SK-N-SH treated with all-trans-retinoic acid at 6 μM for 48 hours (cell line): ENCODE results near the gene IFNG-AS1.

ENCODE experiments used
- ATAC-seq: fragments of 200-7000 bp; cut with Tn5 transposase; 3 replicates; pipeline ENCODE4 v1.9.1; 2020; ENCODE audit warnings: mild to moderate bottlenecking, moderate library complexity
- ARNTL ChIP-seq: fragments of 450-650 bp; formaldehyde crosslinking; IDR thresholded peaks from 2 replicates; pipeline ENCODE4 v1.5.0; 2020; ENCODE audit warnings: low read depth, mild to moderate bottlenecking, moderate library complexity, borderline replicate concordance
- CSDC2 ChIP-seq: fragments of 250-450 bp; sonication (Bioruptor Pico); IDR thresholded peaks from 2 replicates; pipeline ENCODE4 v1.5.0; 2020; ENCODE audit warnings: mild to moderate bottlenecking, moderate library complexity
- CSRNP3 ChIP-seq: fragments of 250-450 bp; sonication (Bioruptor Pico); IDR thresholded peaks from 2 replicates; pipeline ENCODE4 v1.5.1; 2021; ENCODE audit warnings: mild to moderate bottlenecking, moderate library complexity
- ESRRG ChIP-seq: fragments of 250-450 bp; sonication (Bioruptor Pico); IDR thresholded peaks from 2 replicates; pipeline ENCODE4 v1.6.1; 2021; ENCODE audit warnings: mild to moderate bottlenecking
- GLIS3 ChIP-seq: fragments of 250-450 bp; sonication (Bioruptor Pico); IDR thresholded peaks from 2 replicates; pipeline ENCODE4 v1.5.0; 2020; ENCODE audit warnings: mild to moderate bottlenecking, moderate library complexity
- ISL1 ChIP-seq: fragments of 250-450 bp; sonication (Bioruptor Pico); IDR thresholded peaks from 2 replicates; pipeline ENCODE4 v2.1.2; 2022; ENCODE audit warnings: mild to moderate bottlenecking, moderate library complexity
- OSR1 ChIP-seq: fragments of 250-450 bp; sonication (Bioruptor Pico); IDR thresholded peaks from 2 replicates; pipeline ENCODE4 v1.8.0; 2022; ENCODE audit warnings: moderate library complexity, mild to moderate bottlenecking, inconsistent platforms
- PATZ1 ChIP-seq: fragments of 250-450 bp; sonication (Bioruptor Pico); IDR thresholded peaks from 2 replicates; pipeline ENCODE4 v1.8.0; 2020; ENCODE audit warnings: mild to moderate bottlenecking, moderate library complexity, borderline replicate concordance
- POU6F1 ChIP-seq: fragments of 250-450 bp; sonication (Bioruptor Pico); IDR thresholded peaks from 2 replicates; pipeline ENCODE4 v1.8.0; 2021; ENCODE audit warnings: low read depth, mild to moderate bottlenecking, moderate library complexity, borderline replicate concordance
- PPARA ChIP-seq: fragments of 250-450 bp; sonication (Bioruptor Pico); IDR thresholded peaks from 2 replicates; pipeline ENCODE4 v1.5.0; 2020; ENCODE audit warnings: mild to moderate bottlenecking, borderline replicate concordance
- RARB ChIP-seq: fragments of 250-450 bp; sonication (Bioruptor Pico); IDR thresholded peaks from 2 replicates; pipeline ENCODE4 v1.8.0; 2021; ENCODE audit warnings: mild to moderate bottlenecking, moderate library complexity
- SNAI2 ChIP-seq: fragments of 250-450 bp; sonication (Bioruptor Pico); IDR thresholded peaks from 2 replicates; pipeline ENCODE4 v1.5.0; 2020; ENCODE audit warnings: mild to moderate bottlenecking, moderate library complexity
- TOX ChIP-seq: fragments of 250-450 bp; sonication (Bioruptor Pico); IDR thresholded peaks from 2 replicates; pipeline ENCODE4 v1.8.0; 2021; ENCODE audit warnings: mild to moderate bottlenecking, moderate library complexity, borderline replicate concordance
- TSHZ2 ChIP-seq: fragments of 250-450 bp; sonication (Bioruptor Pico); IDR thresholded peaks from 2 replicates; pipeline ENCODE4 v1.5.0; 2020; ENCODE audit warnings: mild to moderate bottlenecking, moderate library complexity
- ZFP3 ChIP-seq: fragments of 250-450 bp; sonication (Bioruptor Pico); IDR thresholded peaks from 2 replicates; pipeline ENCODE4 v1.5.0; 2020; ENCODE audit warnings: mild to moderate bottlenecking, moderate library complexity
- ZFP30 ChIP-seq: fragments of 450-650 bp; formaldehyde crosslinking; IDR thresholded peaks from 2 replicates; pipeline ENCODE4 v1.5.0; 2022; ENCODE audit warnings: mild to moderate bottlenecking, moderate library complexity
- ZNF565 ChIP-seq: fragments of 450-650 bp; formaldehyde crosslinking; conservative IDR thresholded peaks from 2 replicates; pipeline ENCODE4 v1.5.0; 2020; ENCODE audit warnings: low read depth, mild to moderate bottlenecking, moderate library complexity
- ZNF8 ChIP-seq: fragments of 450-650 bp; formaldehyde crosslinking; IDR thresholded peaks from 2 replicates; pipeline ENCODE4 v1.5.0; 2020; ENCODE audit warnings: mild to moderate bottlenecking, moderate library complexity
- TF ChIP-seq, protein P1 (sequence below): fragments of 250-450 bp; sonication (Bioruptor Pico); IDR thresholded peaks from 2 replicates; pipeline ENCODE4 v1.5.1; 2020; ENCODE audit warnings: low read depth, mild to moderate bottlenecking, moderate library complexity

IFNG-AS1 gene

GRCh38 chr12:67957383-67957782 is 31.9 kb upstream of the IFNG-AS1 start:
- ATAC-seq: no peak
- TF ChIP-seq PPARA (CRISPR knock-in tag): no peak
- TF ChIP-seq ZNF8 (CRISPR knock-in tag): no peak
- TF ChIP-seq ZFP30: no peak
- TF ChIP-seq TSHZ2 (CRISPR knock-in tag): no peak
- no peak for TF ChIP-seq POU6F1 (CRISPR knock-in tag)
- no peak for TF ChIP-seq ESRRG
- no peak for TF ChIP-seq CSDC2 (CRISPR knock-in tag)
- TF ChIP-seq RARB: no peak
- no peak for TF ChIP-seq PATZ1 (CRISPR knock-in tag)
- TF ChIP-seq ZFP3: no peak
- no peak for TF ChIP-seq ISL1 (CRISPR knock-in tag)
- TF ChIP-seq TOX (CRISPR knock-in tag): no peak
- TF ChIP-seq ZNF565 (CRISPR knock-in tag): no peak
- no peak for TF ChIP-seq OSR1 (CRISPR knock-in tag)
- no peak for TF ChIP-seq SNAI2 (CRISPR knock-in tag)
- no peak for TF ChIP-seq CSRNP3 (CRISPR knock-in tag)
- TF ChIP-seq, protein P1, sequence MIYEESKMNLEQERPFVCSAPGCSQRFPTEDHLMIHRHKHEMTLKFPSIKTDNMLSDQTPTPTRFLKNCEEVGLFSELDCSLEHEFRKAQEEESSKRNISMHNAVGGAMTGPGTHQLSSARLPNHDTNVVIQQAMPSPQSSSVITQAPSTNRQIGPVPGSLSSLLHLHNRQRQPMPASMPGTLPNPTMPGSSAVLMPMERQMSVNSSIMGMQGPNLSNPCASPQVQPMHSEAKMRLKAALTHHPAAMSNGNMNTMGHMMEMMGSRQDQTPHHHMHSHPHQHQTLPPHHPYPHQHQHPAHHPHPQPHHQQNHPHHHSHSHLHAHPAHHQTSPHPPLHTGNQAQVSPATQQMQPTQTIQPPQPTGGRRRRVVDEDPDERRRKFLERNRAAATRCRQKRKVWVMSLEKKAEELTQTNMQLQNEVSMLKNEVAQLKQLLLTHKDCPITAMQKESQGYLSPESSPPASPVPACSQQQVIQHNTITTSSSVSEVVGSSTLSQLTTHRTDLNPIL: no peak
- no peak for TF ChIP-seq GLIS3 (CRISPR knock-in tag)
- TF ChIP-seq ARNTL (CRISPR knock-in tag): no peak

DNA sequence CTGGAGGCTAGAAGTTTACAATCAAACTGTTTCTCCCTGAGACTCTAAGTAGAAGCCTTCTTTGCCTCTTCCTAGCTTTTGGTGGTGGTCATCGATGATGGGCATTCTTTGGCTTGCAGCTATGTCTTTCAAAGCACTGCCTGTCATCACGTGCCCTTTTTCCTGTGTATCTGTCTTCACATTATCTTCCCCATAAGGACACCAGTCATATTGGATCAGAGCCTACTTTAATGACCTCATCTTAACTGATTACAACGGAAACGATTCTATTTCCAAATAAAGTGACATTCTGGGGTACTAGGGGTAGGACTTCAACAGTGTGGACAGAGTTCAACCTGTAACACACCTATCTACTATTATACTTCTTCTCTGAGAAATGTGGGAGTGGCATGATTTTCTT is 31.1 kb upstream of the IFNG-AS1 start:
- ATAC-seq: no peak
- no peak for TF ChIP-seq ZNF565 (CRISPR knock-in tag)
- TF ChIP-seq, protein P1: no peak
- TF ChIP-seq ESRRG: no peak
- TF ChIP-seq CSDC2 (CRISPR knock-in tag): no peak
- no peak for TF ChIP-seq PPARA (CRISPR knock-in tag)
- TF ChIP-seq POU6F1 (CRISPR knock-in tag): no peak
- TF ChIP-seq ZFP3: no peak
